Measurements from ENCODE around the gene NRXN3. TPM values are rescaled to one million over a fixed set of nuclear protein-coding genes. Genes with fewer than 3 reads are reported as not detected.
"Not testable (repeated sequence)": the region's sequence is repeated elsewhere in the genome, so short reads cannot be mapped to it uniquely, and the experiment has no call there.

The NRXN3 gene
- total RNA-seq, 1 donor from 2014 or later, result 0.07 TPM

GRCh38 chr14:79767251-79767650 lies 1597.1 kb downstream of the NRXN3 start:
- DNase-seq (ENCODE audit: low read depth, low spot score), result no peak

- not testable (repeated sequence) for DNase-seq (ENCODE audit: low read depth, low spot score)
Measured at GRCh38 chr14:79767721-79768120, 1597.5 kb downstream of the NRXN3 start.

- no peak for DNase-seq (ENCODE audit: low read depth, low spot score)
Measured at GRCh38 chr14:79781882-79782281, 1611.7 kb downstream of the NRXN3 start.

- DNase-seq (ENCODE audit: low read depth, low spot score), result no peak
Measured at GRCh38 chr14:79783041-79783440, 1612.9 kb downstream of the NRXN3 start.

- no peak for DNase-seq (ENCODE audit: low read depth, low spot score)
Measured at GRCh38 chr14:79786522-79786921, 1616.3 kb downstream of the NRXN3 start.

- no peak for DNase-seq (ENCODE audit: low read depth, low spot score)
Measured at GRCh38 chr14:79788346-79788745, 1618.2 kb downstream of the NRXN3 start.

- no peak for DNase-seq (ENCODE audit: low read depth, low spot score)
Measured at GRCh38 chr14:79791055-79791732, 1621.0 kb downstream of the NRXN3 start.

GRCh38 chr14:79802093-79802492 lies 1631.9 kb downstream of the NRXN3 start:
- no peak for DNase-seq (ENCODE audit: low read depth, low spot score)

GRCh38 chr14:79805636-79806035 lies 1635.5 kb downstream of the NRXN3 start:
- no peak for DNase-seq (ENCODE audit: low read depth, low spot score)

GRCh38 chr14:79809849-79810612 lies 1639.9 kb downstream of the NRXN3 start:
- no peak for DNase-seq (ENCODE audit: low read depth, low spot score)

GRCh38 chr14:79820866-79821535 lies 1650.8 kb downstream of the NRXN3 start:
- no peak for DNase-seq (ENCODE audit: low read depth, low spot score)

- DNase-seq (ENCODE audit: low read depth, low spot score), result no peak
Measured at GRCh38 chr14:79822034-79822433, 1651.9 kb downstream of the NRXN3 start.

GRCh38 chr14:79825046-79825521 lies 1654.9 kb downstream of the NRXN3 start:
- no peak for DNase-seq (ENCODE audit: low read depth, low spot score)

GRCh38 chr14:79826362-79826761 lies 1656.2 kb downstream of the NRXN3 start:
- no peak for DNase-seq (ENCODE audit: low read depth, low spot score)

GRCh38 chr14:79829405-79830166 lies 1659.4 kb downstream of the NRXN3 start:
- no peak for DNase-seq (ENCODE audit: low read depth, low spot score)

- DNase-seq (ENCODE audit: low read depth, low spot score), result no peak
Measured at GRCh38 chr14:79831195-79831892, 1661.2 kb downstream of the NRXN3 start.

GRCh38 chr14:79833781-79834180 lies 1663.6 kb downstream of the NRXN3 start:
- no peak for DNase-seq (ENCODE audit: low read depth, low spot score)

- DNase-seq (ENCODE audit: low read depth, low spot score), result no peak
Measured at GRCh38 chr14:79834868-79835267, 1664.7 kb downstream of the NRXN3 start.

- DNase-seq (ENCODE audit: low read depth, low spot score), result no peak
Measured at GRCh38 chr14:79836577-79836976, 1666.4 kb downstream of the NRXN3 start.

GRCh38 chr14:79837699-79838098 lies 1667.5 kb downstream of the NRXN3 start:
- DNase-seq (ENCODE audit: low read depth, low spot score), result no peak

GRCh38 chr14:79840103-79840502 lies 1669.9 kb downstream of the NRXN3 start:
- DNase-seq (ENCODE audit: low read depth, low spot score), result no peak

Measured in pulmonary artery endothelial cell (primary cell).